SKM-1 (cell line): ENCODE data around the gene CCDC88C.

Experiments used
- DNase-seq: peaks from one replicate; lab custom pipeline; 2025; ENCODE audit not compliant: unreplicated experiment; lab: John Stamatoyannopoulos, UW

Gene CCDC88C

DNA sequence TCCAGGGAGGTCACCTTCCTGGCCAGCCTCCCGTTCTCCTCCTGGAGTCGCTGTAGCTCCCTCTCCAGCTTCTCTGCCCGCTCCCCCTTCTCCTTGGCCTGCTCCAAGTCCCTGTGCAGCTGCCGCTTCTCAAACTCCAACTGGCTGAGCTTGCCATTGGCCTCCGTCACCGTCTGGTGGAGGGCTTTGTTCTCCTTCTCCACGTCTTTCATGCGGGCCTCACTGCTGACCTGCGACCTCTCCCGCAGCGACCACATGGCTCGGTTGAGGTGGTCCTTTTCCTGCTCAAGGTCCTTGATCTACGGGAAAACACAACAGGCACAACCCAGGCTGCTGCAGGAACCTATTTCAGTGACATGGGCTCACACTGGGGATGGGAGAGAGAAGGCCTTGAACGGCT, 103.8 kb downstream of the CCDC88C start:
- DNase-seq = no peak

GRCh38 chr14:91313154-91313850, 104.3 kb downstream of the CCDC88C start:
- no peak for DNase-seq

DNA sequence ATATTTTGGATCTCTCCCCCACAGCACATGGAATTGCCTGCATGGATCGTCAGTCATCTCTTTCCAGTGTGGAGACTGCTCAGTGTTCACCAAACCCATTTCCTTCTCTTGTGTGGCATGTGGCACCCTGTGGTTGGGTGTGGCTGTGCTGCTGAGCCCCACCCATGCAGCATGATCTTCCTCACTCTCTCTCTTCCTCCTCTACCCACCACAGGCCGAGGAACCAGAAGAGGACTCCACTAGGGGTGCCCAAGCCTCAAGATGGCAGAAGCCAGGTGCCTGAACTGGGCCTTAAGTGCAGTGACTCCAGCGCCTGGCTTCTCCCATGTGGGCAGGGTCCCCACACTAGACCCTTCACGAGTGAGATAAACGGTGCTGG, 106.3 kb downstream of the CCDC88C start:
- no peak for DNase-seq

- DNase-seq = no peak
Measured at GRCh38 chr14:91310606-91311283, 106.9 kb downstream of the CCDC88C start.

DNA sequence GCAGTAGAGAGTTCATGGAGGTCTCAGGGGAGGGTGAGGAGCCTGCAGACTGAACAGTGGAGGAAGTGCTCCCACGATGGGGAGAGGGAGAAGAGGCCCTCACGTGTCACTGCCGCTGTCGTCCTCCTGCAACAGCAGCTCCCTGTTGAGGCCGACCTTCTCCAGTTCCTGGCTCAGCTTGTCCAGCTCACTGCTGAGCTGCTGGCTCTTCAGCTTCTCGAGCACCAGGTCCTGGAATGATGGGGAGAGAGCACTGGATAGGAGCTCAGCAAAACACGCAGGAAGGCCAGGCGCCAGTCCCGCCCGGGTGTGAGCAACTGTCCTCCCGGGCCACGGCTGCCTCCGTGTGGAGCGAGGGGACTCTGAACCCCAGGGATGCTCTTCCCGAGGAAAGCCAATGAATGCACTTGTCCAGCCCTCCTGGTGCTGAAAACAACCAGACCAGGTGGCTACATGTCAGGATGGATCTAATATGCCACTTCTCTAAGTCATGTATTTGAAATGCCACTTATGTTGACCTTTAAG, 107.8 kb downstream of the CCDC88C start:
- no peak for DNase-seq

DNA sequence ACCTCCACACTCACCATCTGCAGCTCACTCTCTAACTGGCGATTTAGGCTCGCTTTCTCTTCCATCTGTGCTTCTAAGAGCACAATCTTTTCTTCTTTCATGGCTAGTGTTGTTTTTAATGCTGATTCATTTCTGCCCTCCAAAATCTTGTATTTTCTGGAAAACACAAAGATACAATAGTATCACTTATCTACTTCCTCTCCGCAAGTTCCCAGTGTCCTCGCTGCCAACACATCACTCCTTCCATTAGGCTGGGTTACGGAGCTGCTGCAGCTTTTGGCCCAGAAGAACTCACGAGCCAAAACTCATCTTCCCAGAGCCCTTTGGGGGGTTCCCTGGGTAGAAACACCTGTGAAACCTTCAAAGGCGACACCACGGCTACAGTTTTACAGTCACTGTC, 109.3 kb downstream of the CCDC88C start:
- no peak for DNase-seq

GRCh38 chr14:91307652-91308051, 110.0 kb downstream of the CCDC88C start:
- DNase-seq = no peak

GRCh38 chr14:91307046-91307445, 110.6 kb downstream of the CCDC88C start:
- no peak for DNase-seq

GRCh38 chr14:91306547-91306946, 111.1 kb downstream of the CCDC88C start:
- no peak for DNase-seq

- DNase-seq = no peak
Measured at GRCh38 chr14:91305650-91306431, 111.8 kb downstream of the CCDC88C start.

GRCh38 chr14:91303924-91304229, 113.7 kb downstream of the CCDC88C start:
- DNase-seq = no peak

DNA sequence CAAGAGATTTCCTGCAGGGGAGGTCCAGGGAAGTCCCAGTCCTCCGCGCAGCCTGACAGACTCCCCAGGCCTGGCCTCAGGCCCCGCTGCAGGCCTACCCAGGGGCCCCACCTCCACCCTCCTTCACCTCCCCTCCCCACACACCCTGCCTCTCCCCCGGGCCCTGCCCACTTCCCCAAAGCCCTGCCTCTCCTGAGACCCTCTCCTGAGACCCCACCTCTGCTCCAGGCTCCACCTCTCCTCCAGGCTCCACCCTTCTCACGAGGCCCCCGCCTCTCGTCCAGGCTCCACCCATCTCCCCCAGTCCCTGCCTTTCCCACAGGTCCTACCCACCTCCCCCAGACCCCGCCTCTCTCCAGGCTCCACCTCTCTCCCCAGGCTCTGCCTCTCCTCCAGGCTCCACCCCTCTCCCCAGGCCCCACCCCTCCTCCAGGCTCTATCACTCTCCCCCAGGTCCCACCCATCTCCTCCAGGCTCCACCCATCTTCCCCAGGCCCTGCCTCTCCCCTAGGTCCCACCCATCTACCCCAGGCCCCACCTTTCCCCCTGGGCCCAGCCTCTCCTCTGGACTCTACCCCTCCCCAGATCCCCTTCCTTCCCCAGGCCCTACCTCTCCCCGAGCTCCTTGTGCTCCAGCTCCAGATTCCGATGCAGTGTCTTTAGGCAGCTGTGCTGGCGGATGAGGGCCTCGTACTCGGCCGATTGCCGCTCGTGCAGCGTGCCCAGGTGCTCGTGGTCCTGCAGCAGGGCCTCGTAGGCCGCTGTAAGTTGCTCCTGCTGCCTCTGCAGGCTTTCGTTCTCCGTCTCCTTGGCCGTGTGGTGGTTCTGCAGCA, 114.3 kb downstream of the CCDC88C start:
- no peak for DNase-seq

- DNase-seq = no peak
Measured at GRCh38 chr14:91302391-91302790, 115.2 kb downstream of the CCDC88C start.

DNA sequence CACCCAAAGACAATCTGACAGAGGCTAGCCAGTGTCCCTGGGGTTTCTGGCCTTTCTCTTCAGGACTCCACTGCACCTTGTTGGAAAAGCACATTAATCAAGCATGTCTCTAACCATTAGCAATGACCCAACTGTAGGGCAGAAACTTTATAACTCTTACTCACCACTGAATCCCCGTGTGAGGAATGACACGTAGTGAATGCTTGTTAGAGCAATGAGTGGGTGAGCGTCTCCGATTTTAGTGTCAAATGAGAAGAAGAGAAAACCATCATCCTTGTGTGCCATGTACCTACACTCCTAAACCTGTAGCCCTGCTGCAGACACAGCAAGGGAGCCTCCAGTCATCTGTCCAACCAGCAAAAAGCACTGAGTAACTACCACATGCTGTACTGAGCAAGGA, 116.7 kb downstream of the CCDC88C start:
- DNase-seq = no peak

DNA sequence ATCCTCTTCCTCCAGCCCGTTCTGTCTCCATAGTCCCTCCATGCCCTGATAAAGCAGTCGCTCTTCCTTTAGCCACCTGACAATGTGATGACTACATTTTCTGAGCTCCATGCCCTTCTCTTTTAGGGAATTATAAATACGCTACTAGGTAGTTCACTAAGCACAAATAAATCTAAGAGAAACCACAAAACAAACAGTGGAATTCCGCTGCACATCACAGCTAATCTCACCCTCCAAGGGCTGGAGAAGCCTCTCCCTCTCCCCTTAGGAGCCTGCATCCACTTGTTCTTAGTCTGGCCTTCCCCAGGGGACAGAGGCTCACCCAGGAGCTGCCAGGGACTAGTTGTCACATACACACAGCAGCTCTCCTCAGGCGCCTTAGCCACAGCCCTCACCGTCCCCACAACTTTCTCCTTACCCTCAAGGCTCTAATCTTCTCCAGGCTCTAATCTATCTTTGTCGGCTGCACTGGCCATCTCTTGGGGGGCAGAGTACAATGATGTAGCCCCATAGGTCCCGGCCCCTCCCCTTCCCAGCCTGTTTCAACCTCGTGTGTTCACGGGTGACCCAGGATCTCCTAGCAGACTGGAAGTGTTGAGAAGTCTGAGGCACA, 117.2 kb downstream of the CCDC88C start:
- no peak for DNase-seq

- no peak for DNase-seq
Measured at GRCh38 chr14:91299121-91300115, 118.2 kb downstream of the CCDC88C start.

GRCh38 chr14:91298576-91298975, 119.0 kb downstream of the CCDC88C start:
- no peak for DNase-seq

- DNase-seq = no peak
Measured at GRCh38 chr14:91297081-91297711, 120.4 kb downstream of the CCDC88C start.
